Measurements from ENCODE around the gene CCDC88B.
A peak's percentile ranks its signal among the peaks of the same experiment; 100 is the strongest.
"Not testable (repeated sequence)": the region's sequence is repeated elsewhere in the genome, so short reads cannot be mapped to it uniquely, and the experiment has no call there.

CCDC88B gene

DNA sequence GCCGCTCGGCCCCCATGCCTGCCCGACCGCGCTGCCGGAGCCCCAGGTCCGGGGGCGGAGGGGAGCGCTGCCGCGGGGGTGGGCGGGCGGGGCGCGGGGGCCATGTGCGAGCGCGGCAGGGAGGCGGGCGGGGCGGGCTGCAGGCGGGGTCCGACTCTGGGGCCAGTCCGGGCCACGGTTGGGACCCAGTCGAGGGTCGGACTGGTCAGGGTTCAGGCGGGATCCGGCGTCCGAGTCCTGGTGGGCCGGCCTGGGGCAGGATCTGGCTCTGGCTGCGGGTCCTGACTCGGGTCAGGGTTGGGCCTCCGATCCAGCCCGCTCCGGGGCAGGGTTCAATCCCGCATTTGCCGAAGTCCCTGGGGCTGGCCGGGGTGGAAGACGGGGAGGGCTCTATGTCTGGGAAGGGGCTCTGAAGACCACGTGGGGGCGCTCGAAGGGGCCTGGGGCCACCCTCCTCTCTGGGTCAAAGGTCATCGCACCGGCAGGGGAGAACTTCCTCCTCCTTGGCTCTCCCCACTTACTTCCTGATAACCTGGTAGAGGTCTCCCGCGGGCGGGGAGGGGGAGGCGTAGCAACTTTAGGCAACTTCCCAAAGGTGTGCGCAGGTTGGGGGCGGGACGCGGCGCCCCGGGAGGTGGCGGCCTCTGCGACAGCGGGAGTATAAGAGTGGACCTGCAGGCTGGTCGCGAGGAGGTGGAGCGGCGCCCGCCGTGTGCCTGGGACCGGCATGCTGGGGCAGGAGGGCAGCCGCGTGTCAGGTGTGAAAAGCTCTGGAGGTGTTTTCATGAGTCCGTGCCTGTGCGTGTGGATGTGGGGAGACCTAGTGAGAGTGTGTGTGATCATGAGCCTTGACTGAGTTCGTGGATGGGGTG, 34.1 kb upstream of the CCDC88B start:
- Histone ChIP-seq H3K36me3 (replicated peaks in 1 of 2; ENCODE audit: control insufficient read depth in 2 of 2, insufficient read depth in 2 of 2, low read length in 2 of 2) (peaks cover 3 to 9% of the 10 kb centered on the region in 2 donors), H2BK120ac (ENCODE audit: low read depth, low read length) (no peak overlapping the region), H2AK5ac (ENCODE audit: low read depth, low read length) (no peak overlapping the region), H3K27me3 (ENCODE audit: control insufficient read depth in 3 of 3, insufficient read depth in 3 of 3, low read depth in 1 of 3, low read length in 3 of 3) (peaks cover 0 to 17% (median 5%) of the 10 kb centered on the region in 3 experiments), H3K14ac (ENCODE audit: low read length) (peak overlapping the region; percentile 71), H4K8ac (ENCODE audit: low read depth, low read length) (no peak overlapping the region), H2BK12ac (ENCODE audit: low read length) (peak overlapping the region; percentile 75), H3K9ac (ENCODE audit: low read depth, low read length, poor library complexity) (peak overlapping the region; percentile 97), H3K4me1 (ENCODE audit: control insufficient read depth in 2 of 2, insufficient read depth in 1 of 2, low read depth in 1 of 2, low read length in 2 of 2) (peaks cover 9 to 12% of the 10 kb centered on the region in 2 donors), H2BK5ac (ENCODE audit: low read length) (peak overlapping the region; percentile 7), H3K4me3 (ENCODE audit: low read length in 2 of 2) (peak overlapping the region; percentile 88 to 92), H3K4ac (ENCODE audit: low read length) (no peak overlapping the region), H3K23ac (ENCODE audit: low read depth, low read length, poor library complexity) (peak overlapping the region; percentile 95), H2BK15ac (ENCODE audit: low read length) (peak overlapping the region; percentile 3), H4K91ac (ENCODE audit: low read depth, low read length, poor library complexity) (no peak overlapping the region), H3K9me3 (replicated peaks in 1 of 2; ENCODE audit: control insufficient read depth in 2 of 2, insufficient read depth in 1 of 2, low read depth in 1 of 2, low read length in 2 of 2) (no peaks in the 10 kb centered on the region), H3K18ac (ENCODE audit: low read length) (peak overlapping the region; percentile 98), H2AFZ (ENCODE audit: low read length) (peak overlapping the region; percentile 94), H3K4me2 (ENCODE audit: insufficient read depth, low read length, poor library complexity, severe bottlenecking) (peak overlapping the region; percentile 91), H3K27ac (replicated peaks; ENCODE audit: low read length) (peak overlapping the region; percentile 84), H3K79me1 (ENCODE audit: low read depth, low read length) (peaks cover 10% of the 10 kb centered on the region)
- DNase-seq (ENCODE audit: low spot score), result peak; percentile 67
- no CpG with 5 or more reads among the region's 71 CpGs for WGBS, 2 donors (ENCODE audit: extremely low coverage in 2 of 2, insufficient read length in 2 of 2, insufficient replicate concordance in 1 of 2)

GRCh38 chr11:64306563-64306875, 33.5 kb upstream of the CCDC88B start:
- peak overlapping the region; percentile 95 for H3K23ac ChIP-seq (ENCODE audit: low read depth, low read length, poor library complexity)
- H3K4me3 ChIP-seq (ENCODE audit: low read length in 2 of 2), result peak overlapping the region; percentile 88 to 92
- no peak overlapping the region for H3K27ac ChIP-seq (replicated peaks; ENCODE audit: low read length)
- no CpG with 5 or more reads among the region's 9 CpGs for WGBS, 2 donors (ENCODE audit: extremely low coverage in 2 of 2, insufficient read length in 2 of 2, insufficient replicate concordance in 1 of 2)
- peak overlapping the region; percentile 7 for H2BK5ac ChIP-seq (ENCODE audit: low read length)
- no peak overlapping the region for H3K14ac ChIP-seq (ENCODE audit: low read length)
- no peak overlapping the region for H4K91ac ChIP-seq (ENCODE audit: low read depth, low read length, poor library complexity)
- H3K4me1 ChIP-seq (ENCODE audit: control insufficient read depth in 2 of 2, insufficient read depth in 1 of 2, low read depth in 1 of 2, low read length in 2 of 2), result peaks cover 9 to 12% of the 10 kb centered on the region in 2 donors
- H3K4me2 ChIP-seq (ENCODE audit: insufficient read depth, low read length, poor library complexity, severe bottlenecking), result peak overlapping the region; percentile 91
- peak overlapping the region; percentile 82 for H3K18ac ChIP-seq (ENCODE audit: low read length)
- H3K9me3 ChIP-seq (replicated peaks in 1 of 2; ENCODE audit: control insufficient read depth in 2 of 2, insufficient read depth in 1 of 2, low read depth in 1 of 2, low read length in 2 of 2), result no peaks in the 10 kb centered on the region
- H2BK12ac ChIP-seq (ENCODE audit: low read length), result peak overlapping the region; percentile 75
- H3K27me3 ChIP-seq (ENCODE audit: control insufficient read depth in 3 of 3, insufficient read depth in 3 of 3, low read depth in 1 of 3, low read length in 3 of 3), result peaks cover 0 to 17% (median 5%) of the 10 kb centered on the region in 3 experiments
- peak overlapping the region; percentile 3 for H2BK15ac ChIP-seq (ENCODE audit: low read length)
- H2AFZ ChIP-seq (ENCODE audit: low read length), result peak overlapping the region; percentile 94
- peak overlapping the region; percentile 97 for H3K9ac ChIP-seq (ENCODE audit: low read depth, low read length, poor library complexity)
- DNase-seq (ENCODE audit: low spot score), result no peak
- H3K79me1 ChIP-seq (ENCODE audit: low read depth, low read length), result peaks cover 10% of the 10 kb centered on the region
- H3K36me3 ChIP-seq (replicated peaks in 1 of 2; ENCODE audit: control insufficient read depth in 2 of 2, insufficient read depth in 2 of 2, low read length in 2 of 2), result peaks cover 3 to 10% of the 10 kb centered on the region in 2 donors
- H2BK120ac ChIP-seq (ENCODE audit: low read depth, low read length), result no peak overlapping the region
- no peak overlapping the region for H2AK5ac ChIP-seq (ENCODE audit: low read depth, low read length)
- H3K4ac ChIP-seq (ENCODE audit: low read length), result no peak overlapping the region
- H4K8ac ChIP-seq (ENCODE audit: low read depth, low read length), result no peak overlapping the region

DNA sequence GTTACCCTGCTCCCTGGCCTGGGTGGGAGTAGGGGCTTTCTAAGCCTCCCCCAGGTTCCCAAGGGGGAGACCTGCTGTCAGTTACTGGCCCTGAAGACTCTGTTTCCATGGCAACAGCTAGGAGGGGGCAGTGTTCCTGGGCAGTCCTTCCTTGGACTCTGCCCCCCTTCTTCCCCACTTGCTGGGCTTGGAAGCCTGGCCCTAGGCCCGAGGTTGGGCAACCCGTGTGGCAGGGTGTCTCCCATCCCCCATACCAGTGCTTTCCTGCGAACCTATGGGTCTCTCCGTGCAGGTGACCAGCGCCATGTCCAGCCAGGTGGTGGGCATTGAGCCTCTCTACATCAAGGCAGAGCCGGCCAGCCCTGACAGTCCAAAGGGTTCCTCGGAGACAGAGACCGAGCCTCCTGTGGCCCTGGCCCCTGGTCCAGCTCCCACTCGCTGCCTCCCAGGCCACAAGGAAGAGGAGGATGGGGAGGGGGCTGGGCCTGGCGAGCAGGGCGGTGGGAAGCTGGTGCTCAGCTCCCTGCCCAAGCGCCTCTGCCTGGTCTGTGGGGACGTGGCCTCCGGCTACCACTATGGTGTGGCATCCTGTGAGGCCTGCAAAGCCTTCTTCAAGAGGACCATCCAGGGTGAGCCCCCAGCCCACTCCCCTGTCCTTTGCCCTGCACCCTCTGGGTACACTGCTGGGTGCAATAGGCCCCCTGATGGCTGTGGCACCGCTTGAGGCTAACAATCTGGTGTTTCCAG, 33.0 kb upstream of the CCDC88B start:
- no CpG with 5 or more reads among the region's 15 CpGs for WGBS, 2 donors (ENCODE audit: extremely low coverage in 2 of 2, insufficient read length in 2 of 2, insufficient replicate concordance in 1 of 2)
- no peak overlapping the region for H4K8ac ChIP-seq (ENCODE audit: low read depth, low read length)
- H3K36me3 ChIP-seq (replicated peaks in 1 of 2; ENCODE audit: control insufficient read depth in 2 of 2, insufficient read depth in 2 of 2, low read length in 2 of 2), result peaks cover 3 to 10% of the 10 kb centered on the region in 2 donors
- H2AFZ ChIP-seq (ENCODE audit: low read length), result no peak overlapping the region
- peaks cover 10% of the 10 kb centered on the region for H3K79me1 ChIP-seq (ENCODE audit: low read depth, low read length)
- H2BK120ac ChIP-seq (ENCODE audit: low read depth, low read length), result no peak overlapping the region
- H3K9me3 ChIP-seq (replicated peaks in 1 of 2; ENCODE audit: control insufficient read depth in 2 of 2, insufficient read depth in 1 of 2, low read depth in 1 of 2, low read length in 2 of 2), result no peaks in the 10 kb centered on the region
- DNase-seq (ENCODE audit: low spot score), result no peak
- H3K4me3 ChIP-seq (ENCODE audit: low read length in 2 of 2), result peak overlapping the region; percentile 88 to 92
- no peak overlapping the region for H3K27ac ChIP-seq (replicated peaks; ENCODE audit: low read length)
- peak overlapping the region; percentile 91 for H3K4me2 ChIP-seq (ENCODE audit: insufficient read depth, low read length, poor library complexity, severe bottlenecking)
- H3K27me3 ChIP-seq (ENCODE audit: control insufficient read depth in 3 of 3, insufficient read depth in 3 of 3, low read depth in 1 of 3, low read length in 3 of 3), result peaks cover 0 to 12% (median 0%) of the 10 kb centered on the region in 3 experiments
- no peak overlapping the region for H3K4ac ChIP-seq (ENCODE audit: low read length)
- H3K23ac ChIP-seq (ENCODE audit: low read depth, low read length, poor library complexity), result no peak overlapping the region
- peak overlapping the region; percentile 94 for H2AK5ac ChIP-seq (ENCODE audit: low read depth, low read length)
- no peak overlapping the region for H3K14ac ChIP-seq (ENCODE audit: low read length)
- H2BK5ac ChIP-seq (ENCODE audit: low read length), result peak overlapping the region; percentile 7
- no peak overlapping the region for H2BK15ac ChIP-seq (ENCODE audit: low read length)
- H3K18ac ChIP-seq (ENCODE audit: low read length), result no peak overlapping the region
- peaks cover 9 to 12% of the 10 kb centered on the region in 2 donors for H3K4me1 ChIP-seq (ENCODE audit: control insufficient read depth in 2 of 2, insufficient read depth in 1 of 2, low read depth in 1 of 2, low read length in 2 of 2)
- no peak overlapping the region for H2BK12ac ChIP-seq (ENCODE audit: low read length)
- no peak overlapping the region for H4K91ac ChIP-seq (ENCODE audit: low read depth, low read length, poor library complexity)
- peak overlapping the region; percentile 7 for H3K9ac ChIP-seq (ENCODE audit: low read depth, low read length, poor library complexity)

DNA sequence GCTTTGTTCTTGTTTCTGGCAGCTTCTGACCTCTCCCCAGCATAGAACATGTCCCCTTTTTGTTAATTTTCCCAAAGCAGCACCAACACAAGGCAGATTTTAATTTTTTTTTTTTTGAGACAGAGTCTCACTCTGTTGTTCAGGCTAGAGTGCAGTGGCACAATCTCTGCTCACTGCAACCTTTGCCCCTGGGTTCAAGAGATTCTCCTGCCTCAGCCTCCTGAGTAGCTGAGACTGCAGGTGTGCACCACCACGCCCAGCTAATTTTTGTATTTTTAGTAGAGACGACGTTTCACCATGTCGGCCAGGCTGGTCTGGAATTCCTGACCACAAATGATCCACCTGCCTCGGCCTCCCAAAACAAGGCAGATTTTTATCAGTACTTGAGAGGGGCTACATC, 32.2 kb upstream of the CCDC88B start:
- H2BK120ac ChIP-seq (ENCODE audit: low read depth, low read length); H2BK5ac ChIP-seq (ENCODE audit: low read length); H2BK15ac ChIP-seq (ENCODE audit: low read length); H3K36me3 ChIP-seq (replicated peaks in 1 of 2; ENCODE audit: control insufficient read depth in 2 of 2, insufficient read depth in 2 of 2, low read length in 2 of 2); DNase-seq (ENCODE audit: low spot score); H3K79me1 ChIP-seq (ENCODE audit: low read depth, low read length); H2BK12ac ChIP-seq (ENCODE audit: low read length); H3K18ac ChIP-seq (ENCODE audit: low read length); H2AFZ ChIP-seq (ENCODE audit: low read length); H2AK5ac ChIP-seq (ENCODE audit: low read depth, low read length); H3K27ac ChIP-seq (replicated peaks; ENCODE audit: low read length); H3K23ac ChIP-seq (ENCODE audit: low read depth, low read length, poor library complexity); H3K4ac ChIP-seq (ENCODE audit: low read length); H3K9me3 ChIP-seq (replicated peaks in 1 of 2; ENCODE audit: control insufficient read depth in 2 of 2, insufficient read depth in 1 of 2, low read depth in 1 of 2, low read length in 2 of 2); H3K14ac ChIP-seq (ENCODE audit: low read length); H3K4me3 ChIP-seq (ENCODE audit: low read length in 2 of 2); H4K91ac ChIP-seq (ENCODE audit: low read depth, low read length, poor library complexity); H4K8ac ChIP-seq (ENCODE audit: low read depth, low read length); H3K4me2 ChIP-seq (ENCODE audit: insufficient read depth, low read length, poor library complexity, severe bottlenecking); H3K9ac ChIP-seq (ENCODE audit: low read depth, low read length, poor library complexity): not testable (repeated sequence)
- Histone ChIP-seq H3K4me1 (ENCODE audit: control insufficient read depth in 2 of 2, insufficient read depth in 1 of 2, low read depth in 1 of 2, low read length in 2 of 2) (peaks cover 9 to 12% of the 10 kb centered on the region in 2 donors), H3K27me3 (ENCODE audit: control insufficient read depth in 3 of 3, insufficient read depth in 3 of 3, low read depth in 1 of 3, low read length in 3 of 3) (peaks cover 0 to 12% (median 0%) of the 10 kb centered on the region in 3 experiments)
- no CpG with 5 or more reads among the region's 5 CpGs for WGBS, 2 donors (ENCODE audit: extremely low coverage in 2 of 2, insufficient read length in 2 of 2, insufficient replicate concordance in 1 of 2)

Measured in neuronal stem cell (in vitro differentiated cells).